ENCODE measurements around the gene LMOD1.
"Not testable (repeated sequence)": the region's sequence is repeated elsewhere in the genome, so short reads cannot be mapped to it uniquely, and the experiment has no call there.

Gene LMOD1

GRCh38 chr1:201859424-201859823 lies 86.9 kb downstream of the LMOD1 start:
- no peak for FAIRE-seq
- no peak for DNase-seq (ENCODE audit: insufficient read length, low spot score)
- TF ChIP-seq POLR2A (IDR thresholded peaks at IDR 0.05; ENCODE audit: low read depth, low read length) (no peak), PAX5 (IDR thresholded peaks at IDR 0.05; ENCODE audit: insufficient read depth, low read length, severe bottlenecking) (no peak), POLR2AphosphoS5 (IDR thresholded peaks at IDR 0.05; ENCODE audit: low read depth, low read length) (no peak), TAF1 (IDR thresholded peaks at IDR 0.05; ENCODE audit: low read depth, low read length) (no peak)

- FAIRE-seq; DNase-seq (ENCODE audit: insufficient read length, low spot score): not testable (repeated sequence)
Measured at GRCh38 chr1:201856722-201857121, 89.6 kb downstream of the LMOD1 start.

- no peak for FAIRE-seq
- DNase-seq (ENCODE audit: insufficient read length, low spot score): no peak
- TF ChIP-seq TAF1 (IDR thresholded peaks at IDR 0.05; ENCODE audit: low read depth, low read length) (no peak), POLR2AphosphoS5 (IDR thresholded peaks at IDR 0.05; ENCODE audit: low read depth, low read length) (no peak), POU2F2 (IDR thresholded peaks at IDR 0.05; ENCODE audit: low read depth, low read length) (no peak), PAX5 (IDR thresholded peaks at IDR 0.05; ENCODE audit: insufficient read depth, low read length, severe bottlenecking) (no peak), POLR2A (IDR thresholded peaks at IDR 0.05; ENCODE audit: low read depth, low read length) (no peak), SPI1 (IDR thresholded peaks at IDR 0.05; ENCODE audit: low read depth, low read length) (no peak)
Measured at GRCh38 chr1:201851949-201852348, 94.4 kb downstream of the LMOD1 start.

- FAIRE-seq (no peak), DNase-seq (ENCODE audit: insufficient read length, low spot score) (no peak)
- no peak for TF ChIP-seq POLR2AphosphoS5 (IDR thresholded peaks at IDR 0.05; ENCODE audit: low read depth, low read length)
- no peak for TF ChIP-seq POU2F2 (IDR thresholded peaks at IDR 0.05; ENCODE audit: low read depth, low read length)
- no peak for TF ChIP-seq PAX5 (IDR thresholded peaks at IDR 0.05; ENCODE audit: insufficient read depth, low read length, severe bottlenecking)
- no peak for TF ChIP-seq TAF1 (IDR thresholded peaks at IDR 0.05; ENCODE audit: low read depth, low read length)
- no peak for TF ChIP-seq POLR2A (IDR thresholded peaks at IDR 0.05; ENCODE audit: low read depth, low read length)
- TF ChIP-seq SPI1 (IDR thresholded peaks at IDR 0.05; ENCODE audit: low read depth, low read length): no peak
Measured at GRCh38 chr1:201850053-201850397, 96.3 kb downstream of the LMOD1 start.

GRCh38 chr1:201849372-201850052 lies 96.8 kb downstream of the LMOD1 start:
- DNase-seq (ENCODE audit: insufficient read length, low spot score): no peak
- no peak for FAIRE-seq
- no peak for TF ChIP-seq PAX5 (IDR thresholded peaks at IDR 0.05; ENCODE audit: insufficient read depth, low read length, severe bottlenecking)
- TF ChIP-seq SPI1 (IDR thresholded peaks at IDR 0.05; ENCODE audit: low read depth, low read length): no peak
- no peak for TF ChIP-seq TAF1 (IDR thresholded peaks at IDR 0.05; ENCODE audit: low read depth, low read length)
- TF ChIP-seq POLR2AphosphoS5 (IDR thresholded peaks at IDR 0.05; ENCODE audit: low read depth, low read length): no peak
- TF ChIP-seq POLR2A (IDR thresholded peaks at IDR 0.05; ENCODE audit: low read depth, low read length): no peak
- no peak for TF ChIP-seq POU2F2 (IDR thresholded peaks at IDR 0.05; ENCODE audit: low read depth, low read length)

GRCh38 chr1:201848230-201848629 lies 98.1 kb downstream of the LMOD1 start:
- no peak for DNase-seq (ENCODE audit: insufficient read length, low spot score)
- TF ChIP-seq TAF1 (IDR thresholded peaks at IDR 0.05; ENCODE audit: low read depth, low read length) (no peak), POU2F2 (IDR thresholded peaks at IDR 0.05; ENCODE audit: low read depth, low read length) (no peak), SPI1 (IDR thresholded peaks at IDR 0.05; ENCODE audit: low read depth, low read length) (no peak), PAX5 (IDR thresholded peaks at IDR 0.05; ENCODE audit: insufficient read depth, low read length, severe bottlenecking) (no peak), POLR2A (IDR thresholded peaks at IDR 0.05; ENCODE audit: low read depth, low read length) (no peak), POLR2AphosphoS5 (IDR thresholded peaks at IDR 0.05; ENCODE audit: low read depth, low read length) (no peak)
- no peak for FAIRE-seq

GRCh38 chr1:201847150-201847549 lies 99.2 kb downstream of the LMOD1 start:
- FAIRE-seq (no peak), DNase-seq (ENCODE audit: insufficient read length, low spot score) (no peak)
- no peak for TF ChIP-seq SPI1 (IDR thresholded peaks at IDR 0.05; ENCODE audit: low read depth, low read length)
- no peak for TF ChIP-seq POLR2AphosphoS5 (IDR thresholded peaks at IDR 0.05; ENCODE audit: low read depth, low read length)
- TF ChIP-seq PAX5 (IDR thresholded peaks at IDR 0.05; ENCODE audit: insufficient read depth, low read length, severe bottlenecking): no peak
- no peak for TF ChIP-seq POU2F2 (IDR thresholded peaks at IDR 0.05; ENCODE audit: low read depth, low read length)
- TF ChIP-seq POLR2A (IDR thresholded peaks at IDR 0.05; ENCODE audit: low read depth, low read length): no peak
- TF ChIP-seq TAF1 (IDR thresholded peaks at IDR 0.05; ENCODE audit: low read depth, low read length): no peak
